DND-41 (cell line): ENCODE measurements around the gene EVA1C.

ENCODE experiments used
- ATAC-seq: fragments of 200-7000 bp; cut with Tn5 transposase; 3 replicates; pipeline ENCODE4 v1.9.1; 2021; ENCODE audit warnings: low read depth; ENCODE audit not compliant: insufficient read depth
- DNase-seq: peaks from one replicate; pipeline ENCODE4 v3.0.0-alpha.2; 2020
- H2AFZ ChIP-seq: 2 replicates; pipeline ENCODE4 v1.6.0; 2012; ENCODE audit warnings: low read depth, low read length
- H3K27ac ChIP-seq: 2 replicates; pipeline ENCODE4 v1.5.1; 2012; ENCODE audit warnings: low read length, inconsistent platforms
- H3K27me3 ChIP-seq: fragments of 200-600 bp; sonication (generic); 2 replicates; pipeline ENCODE4 v1.6.0; 2012; ENCODE audit warnings: low read length, mild to moderate bottlenecking, inconsistent platforms; ENCODE audit not compliant: insufficient read depth, poor library complexity
- H3K36me3 ChIP-seq: 2 replicates; pipeline ENCODE4 v1.5.1; 2012; ENCODE audit warnings: low read length, inconsistent platforms; ENCODE audit not compliant: insufficient read depth
- H3K4me1 ChIP-seq: 2 replicates; pipeline ENCODE4 v1.5.1; 2012; ENCODE audit warnings: mild to moderate bottlenecking, low read length; ENCODE audit not compliant: insufficient read depth
- H3K4me2 ChIP-seq: 2 replicates; pipeline ENCODE4 v1.6.0; 2012; ENCODE audit warnings: mild to moderate bottlenecking, moderate library complexity, low read length, inconsistent platforms; ENCODE audit not compliant: insufficient read depth
- H3K4me3 ChIP-seq, 2 experiments: fragments of 200-600 bp in 1 of 2; shearing (Covaris generic) in 1 of 2; 2 replicates each; pipeline ENCODE4 v1.5.1; 2012 to 2016; ENCODE audit warnings: inconsistent platforms in 2 of 2, low read length in 2 of 2, mild to moderate bottlenecking in 2 of 2, low read depth in 1 of 2, moderate library complexity in 1 of 2
- H3K79me2 ChIP-seq: 2 replicates; pipeline ENCODE4 v1.6.0; 2012; ENCODE audit warnings: low read length, inconsistent platforms; ENCODE audit not compliant: insufficient read depth
- H3K9ac ChIP-seq: 2 replicates; pipeline ENCODE4 v1.6.0; 2012; ENCODE audit warnings: low read depth, mild to moderate bottlenecking, inconsistent platforms, low read length, moderate library complexity
- H3K9me3 ChIP-seq: 2 replicates; pipeline ENCODE4 v1.5.1; 2012; ENCODE audit warnings: low read length, moderate library complexity, mild to moderate bottlenecking, inconsistent platforms; ENCODE audit not compliant: insufficient read depth, severe bottlenecking
- H4K20me1 ChIP-seq: 2 replicates; pipeline ENCODE4 v1.6.0; 2012; ENCODE audit warnings: low read length; ENCODE audit not compliant: insufficient read depth
- CTCF ChIP-seq: IDR thresholded peaks from 2 replicates; pipeline ENCODE4 v1.5.1; 2012; ENCODE audit warnings: borderline replicate concordance, low read length, moderate library complexity, mild to moderate bottlenecking; ENCODE audit not compliant: poor library complexity, severe bottlenecking; ENCODE audit errors: extremely low read depth
- EZH2 ChIP-seq: IDR thresholded peaks from 3 replicates; pipeline ENCODE4 v1.6.1; 2012; ENCODE audit warnings: borderline replicate concordance, low read depth, mild to moderate bottlenecking, moderate library complexity, low read length, inconsistent platforms; ENCODE audit not compliant: severe bottlenecking

EVA1C gene

DNA sequence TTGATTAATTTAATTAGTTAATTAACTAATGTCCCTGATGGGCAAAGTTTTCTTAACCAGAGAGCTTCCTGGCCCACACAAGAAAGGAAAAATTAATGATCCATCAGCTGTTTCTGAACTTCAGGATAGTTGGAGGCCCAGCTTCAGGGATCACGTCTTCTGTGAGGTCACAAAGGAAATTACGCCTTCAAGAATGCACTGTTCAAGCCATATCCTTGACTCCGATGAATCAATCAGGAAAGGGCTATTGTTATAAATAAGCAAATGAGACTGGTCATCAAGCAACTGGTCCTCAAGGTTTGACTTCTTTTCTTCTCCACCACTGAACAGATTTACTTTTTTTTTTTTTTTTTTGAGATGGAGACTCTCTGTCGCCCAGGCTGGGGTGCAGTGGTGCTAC is 132.2 kb downstream of the EVA1C start:
- no peak for TF ChIP-seq EZH2
- no peak for TF ChIP-seq CTCF
- no peak overlapping the region for H3K9ac ChIP-seq
- H3K27ac ChIP-seq, result no peak overlapping the region
- DNase-seq, result no peak
- no peaks in the 10 kb centered on the region for H3K36me3 ChIP-seq
- no peaks in the 10 kb centered on the region for H3K27me3 ChIP-seq
- no peaks in the 10 kb centered on the region for H3K79me2 ChIP-seq
- H3K4me1 ChIP-seq, result no peaks in the 10 kb centered on the region
- no peaks in the 10 kb centered on the region for H4K20me1 ChIP-seq
- ATAC-seq, result no peak
- no peak overlapping the region for H3K4me3 ChIP-seq
- no peak overlapping the region for H3K4me2 ChIP-seq
- H3K9me3 ChIP-seq, result no peaks in the 10 kb centered on the region
- H2AFZ ChIP-seq, result no peak overlapping the region

DNA sequence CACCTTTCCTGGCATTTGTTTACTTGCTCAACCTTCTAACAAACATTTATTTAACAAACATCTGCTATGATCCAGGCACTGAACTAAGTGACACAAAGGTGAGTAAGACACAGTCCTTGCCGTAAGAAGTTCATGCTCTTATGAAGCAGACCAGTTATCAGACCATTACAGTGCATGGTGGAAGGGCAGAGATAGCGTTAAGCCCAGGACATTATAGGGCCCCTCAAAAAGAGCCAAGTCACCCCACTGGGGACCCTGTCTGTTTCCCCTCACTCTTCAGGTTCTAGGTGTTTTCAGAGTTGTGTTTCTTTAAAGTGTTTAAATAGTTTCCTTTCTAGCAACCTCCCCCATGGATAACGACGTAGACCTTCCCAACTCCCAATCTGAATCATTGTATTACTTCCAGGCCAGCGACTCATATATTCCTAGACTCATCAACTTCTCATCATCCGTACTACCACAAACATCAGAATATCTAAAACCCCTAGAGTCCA is 133.5 kb downstream of the EVA1C start:
- no peaks in the 10 kb centered on the region for H3K79me2 ChIP-seq
- no peak overlapping the region for H3K4me2 ChIP-seq
- H3K27ac ChIP-seq, result no peak overlapping the region
- no peaks in the 10 kb centered on the region for H3K36me3 ChIP-seq
- H3K9ac ChIP-seq, result no peak overlapping the region
- H3K9me3 ChIP-seq, result no peaks in the 10 kb centered on the region
- no peak overlapping the region for H3K4me3 ChIP-seq
- H4K20me1 ChIP-seq, result no peaks in the 10 kb centered on the region
- TF ChIP-seq CTCF, result no peak
- ATAC-seq (no peak), DNase-seq (no peak)
- no peaks in the 10 kb centered on the region for H3K27me3 ChIP-seq
- no peaks in the 10 kb centered on the region for H3K4me1 ChIP-seq
- H2AFZ ChIP-seq, result no peak overlapping the region

GRCh38 chr21:32547018-32547417 is 134.5 kb downstream of the EVA1C start:
- Histone ChIP-seq H3K4me1 (no peaks in the 10 kb centered on the region), H2AFZ (no peak overlapping the region), H3K27ac (no peak overlapping the region), H3K4me3 (no peak overlapping the region), H3K79me2 (no peaks in the 10 kb centered on the region), H3K4me2 (no peak overlapping the region), H3K27me3 (no peaks in the 10 kb centered on the region), H4K20me1 (no peaks in the 10 kb centered on the region), H3K9ac (no peak overlapping the region), H3K9me3 (no peaks in the 10 kb centered on the region), H3K36me3 (no peaks in the 10 kb centered on the region)
- no peak for DNase-seq
- no peak for ATAC-seq
- TF ChIP-seq EZH2 (no peak), CTCF (no peak)

GRCh38 chr21:32548978-32549377 is 136.5 kb downstream of the EVA1C start:
- Histone ChIP-seq H3K9me3 (no peaks in the 10 kb centered on the region), H3K4me1 (no peaks in the 10 kb centered on the region), H3K4me2 (no peak overlapping the region), H3K79me2 (no peaks in the 10 kb centered on the region), H2AFZ (no peak overlapping the region), H3K27me3 (no peaks in the 10 kb centered on the region), H3K36me3 (no peaks in the 10 kb centered on the region), H3K27ac (no peak overlapping the region), H3K9ac (no peak overlapping the region), H4K20me1 (no peaks in the 10 kb centered on the region), H3K4me3 (no peak overlapping the region)
- DNase-seq, result no peak
- TF ChIP-seq EZH2 (no peak), CTCF (no peak)
- no peak for ATAC-seq
